NCI-H345 treated with DMSO at 0.1 percent for 48 hours (cell line): ENCODE results near the gene MRPL14.

Source experiments
- DNase-seq: peaks from one replicate; lab custom pipeline; 2025; ENCODE audit not compliant: unreplicated experiment; lab: John Stamatoyannopoulos, UW

MRPL14 gene

DNA sequence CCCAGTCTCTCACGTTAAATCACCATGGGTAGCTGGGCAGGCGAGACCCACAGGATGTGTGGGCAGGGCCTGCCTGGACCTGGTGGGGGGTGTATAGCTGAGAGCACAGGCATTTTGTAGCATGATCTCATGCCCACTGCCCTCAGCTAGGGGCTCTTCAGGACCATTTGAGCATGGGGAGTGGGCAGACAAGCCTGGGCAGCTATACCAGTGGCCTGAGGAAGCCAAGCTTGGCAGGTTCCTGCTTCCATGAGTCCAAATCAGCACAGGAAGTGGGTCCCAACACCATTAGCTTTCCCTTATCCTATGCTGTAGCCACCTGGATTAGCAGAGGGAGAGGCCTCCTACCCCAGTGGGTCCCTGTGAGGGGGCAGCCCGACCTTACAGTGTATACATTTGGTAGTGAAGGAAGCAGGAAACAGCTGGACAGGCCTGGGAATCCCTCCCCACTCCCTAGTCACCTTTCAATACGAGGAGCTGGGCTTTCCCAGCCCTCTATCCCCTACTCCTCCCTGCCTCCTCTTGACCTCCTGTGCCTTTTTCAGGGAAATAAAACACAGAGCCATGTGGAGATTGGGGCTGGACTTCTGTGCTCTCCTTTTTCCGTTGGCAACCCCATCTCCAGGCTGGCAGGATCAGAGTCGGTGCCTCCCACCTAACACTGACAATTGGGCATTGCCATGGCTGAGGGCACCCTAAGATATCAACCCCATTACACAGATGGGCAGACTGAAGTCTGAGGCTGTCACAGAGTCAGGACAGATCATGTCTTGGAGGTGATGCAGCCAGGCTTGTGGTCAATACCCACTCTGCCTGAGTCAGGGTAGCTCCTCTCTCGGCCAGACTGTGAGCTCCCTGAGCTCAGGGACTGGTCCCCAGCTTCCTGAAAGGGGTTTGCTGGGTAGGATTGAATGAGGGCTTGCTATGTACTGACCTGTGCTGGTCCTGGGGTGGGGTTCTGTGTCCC is 59.8 kb downstream of the MRPL14 start:
- no peak for DNase-seq

DNA sequence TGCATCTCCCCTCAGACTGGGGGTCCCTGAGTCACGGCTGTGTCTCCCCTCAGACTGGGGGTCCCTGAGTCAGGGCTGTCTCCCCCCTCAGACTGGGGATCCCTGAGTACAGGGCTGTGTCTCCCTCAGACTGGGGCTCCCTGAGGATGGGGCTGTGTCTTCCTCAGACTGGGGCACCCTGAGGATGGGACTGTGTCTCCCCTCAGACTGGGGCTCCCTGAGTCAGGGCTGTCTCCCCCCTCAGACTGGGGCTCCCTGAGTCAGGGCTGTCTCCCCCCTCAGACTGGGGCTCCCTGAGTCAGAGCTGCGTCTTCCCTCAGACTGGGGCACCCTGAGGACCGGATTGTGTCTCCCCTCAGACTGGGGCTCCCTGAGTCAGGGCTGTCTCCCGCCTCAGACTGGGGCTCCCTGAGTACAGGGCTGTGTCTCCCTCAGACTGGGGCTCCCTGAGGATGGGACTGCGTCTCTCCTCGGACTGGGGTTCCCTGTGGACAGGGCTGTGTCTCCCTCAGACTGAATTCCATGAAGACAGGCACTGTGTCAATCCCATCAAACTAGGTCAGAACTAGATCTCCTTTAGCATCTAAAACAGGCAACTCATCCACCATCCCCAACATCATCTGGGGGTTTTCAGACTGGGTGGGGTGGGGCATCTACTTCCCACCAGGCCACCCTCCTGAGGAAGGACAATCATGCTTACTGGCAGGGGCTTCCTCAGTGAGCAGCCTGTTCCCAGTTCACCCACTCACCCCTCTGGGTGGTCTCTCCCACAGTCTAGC is 60.7 kb downstream of the MRPL14 start:
- no peak for DNase-seq

GRCh38 chr6:44065443-44066140 is 61.7 kb downstream of the MRPL14 start:
- no peak for DNase-seq

DNA sequence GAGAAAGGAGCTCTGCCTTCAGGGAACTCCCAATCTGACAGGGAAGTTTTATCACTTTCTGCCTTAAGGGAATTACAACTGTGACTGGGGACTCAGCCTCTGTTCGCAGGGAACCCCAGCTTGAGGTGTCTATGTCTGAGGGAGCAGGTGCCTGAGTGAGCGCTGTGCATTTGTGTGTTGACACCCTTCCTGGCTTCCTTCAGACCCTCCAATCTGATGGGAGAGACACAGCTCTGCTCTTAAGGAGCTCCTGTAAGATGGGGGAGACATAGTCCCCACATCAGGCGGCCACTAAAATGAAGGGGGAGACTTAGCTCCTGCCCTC is 62.3 kb downstream of the MRPL14 start:
- DNase-seq: no peak

DNA sequence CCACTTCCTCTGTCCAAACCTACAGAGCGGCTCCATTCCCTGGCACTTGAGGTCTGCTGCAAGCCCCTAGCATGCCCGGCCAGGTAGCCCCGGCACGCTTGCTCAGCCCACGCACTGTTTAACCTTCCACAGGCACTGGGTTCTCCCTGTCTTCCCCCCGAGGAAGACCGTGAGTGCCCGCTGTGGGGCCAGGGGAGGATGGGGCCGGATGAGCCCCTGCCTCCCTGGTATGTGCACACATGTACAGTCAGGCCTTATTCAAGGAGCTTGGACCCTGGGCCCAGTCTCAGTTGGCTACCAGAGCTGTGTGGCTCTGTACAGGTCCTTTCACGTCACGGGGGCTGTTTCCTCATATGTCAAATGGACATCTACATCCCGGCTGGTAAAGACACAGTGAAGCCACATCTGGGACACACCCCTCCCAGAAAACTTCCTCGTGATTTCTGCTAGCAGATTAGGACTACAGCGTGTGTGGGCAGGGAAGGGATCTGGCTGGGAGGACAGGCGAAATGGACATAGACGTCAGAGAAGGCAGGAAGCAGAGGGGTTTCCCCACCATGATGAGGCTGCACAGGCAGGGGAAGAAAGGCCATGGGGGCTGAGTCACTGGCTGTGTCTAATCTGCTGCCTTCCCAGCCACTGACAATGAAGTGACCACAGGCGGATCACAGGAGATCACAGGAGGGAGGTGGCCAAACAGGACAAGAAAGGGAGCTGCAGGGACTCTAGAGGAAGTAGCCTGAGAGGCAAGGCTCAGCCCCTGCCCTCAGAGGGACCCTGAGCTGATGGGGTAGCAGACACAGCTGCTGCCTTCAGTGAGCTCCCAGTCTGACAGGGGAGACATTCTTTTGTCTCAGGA is 62.9 kb downstream of the MRPL14 start:
- no peak for DNase-seq

DNA sequence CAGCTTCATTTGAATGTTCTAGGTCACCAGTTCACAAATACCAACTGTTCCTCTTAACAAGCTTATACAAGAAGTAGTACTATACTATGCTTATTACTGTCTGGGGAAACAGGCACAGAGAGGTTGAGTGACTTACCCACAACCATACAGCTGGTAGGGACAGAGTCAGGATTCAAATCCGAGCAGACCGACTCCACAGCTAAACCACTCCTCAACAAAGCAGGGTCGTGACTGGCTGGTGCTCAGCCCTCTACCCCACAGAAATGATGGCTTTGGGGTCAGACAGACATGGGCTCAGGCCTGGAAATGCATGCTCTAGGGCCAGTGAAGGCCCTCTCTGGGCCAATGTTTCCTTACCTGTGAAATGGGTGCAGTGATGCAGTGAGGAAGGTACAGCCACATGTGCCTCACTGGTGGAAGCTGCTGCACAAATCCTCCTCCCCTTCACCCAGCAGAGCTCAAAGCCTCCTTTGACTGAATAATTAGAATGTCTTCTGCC is 63.6 kb downstream of the MRPL14 start:
- no peak for DNase-seq
